G401.6 (cell line): ENCODE measurements around the gene PITPNM3.

Experiments used
- FAIRE-seq: peaks from 2 replicates; lab custom pipeline; 2012; peaks lifted over from hg19 to GRCh38; lab: Jason Lieb, UNC

The PITPNM3 gene

DNA sequence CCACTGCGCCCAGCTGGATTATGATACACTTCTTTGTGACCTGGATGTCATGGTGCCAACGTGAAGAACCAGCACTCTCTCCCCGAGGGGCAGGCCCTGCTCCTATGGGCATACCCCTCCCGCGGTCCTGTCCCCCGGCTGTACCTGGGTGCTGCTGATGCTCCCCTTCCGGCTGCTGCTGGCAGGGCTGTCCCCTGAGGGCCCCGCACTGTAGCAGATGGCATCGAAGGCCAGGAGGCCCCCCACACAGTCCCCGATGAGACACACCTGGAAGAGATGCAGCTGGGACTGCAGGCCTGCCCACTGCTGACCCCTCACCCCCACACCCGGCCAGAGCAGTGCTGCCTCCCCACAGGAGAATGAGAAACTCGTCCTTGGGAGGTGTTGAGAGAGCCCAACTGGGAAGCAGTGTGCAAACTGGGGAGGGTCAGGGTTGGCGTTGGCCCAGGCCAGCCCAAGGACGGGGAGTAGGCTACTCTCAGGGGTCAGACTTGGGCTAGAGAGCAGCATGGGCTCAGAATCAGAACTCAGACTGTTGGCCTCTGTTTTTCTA is 78.4 kb downstream of the PITPNM3 start:
- FAIRE-seq, result no peak

DNA sequence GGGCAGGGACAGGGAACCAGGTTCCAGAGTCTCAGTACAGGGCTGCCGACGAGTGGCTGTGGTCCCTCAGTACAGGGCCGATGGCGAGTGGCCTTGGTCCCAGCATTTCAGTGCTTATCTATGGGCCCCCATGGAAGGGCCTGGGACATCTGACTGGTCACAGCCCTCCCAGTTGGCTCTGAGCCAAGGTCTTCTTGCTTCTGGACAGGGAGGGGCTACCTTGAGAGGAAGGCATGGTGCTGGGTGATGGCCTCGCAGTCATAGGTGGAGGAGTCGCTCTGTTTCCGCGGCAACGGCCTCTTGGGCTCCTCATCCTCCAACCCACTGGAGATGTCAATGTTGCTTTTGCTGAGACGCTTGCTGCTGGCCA is 79.6 kb downstream of the PITPNM3 start:
- no peak for FAIRE-seq

DNA sequence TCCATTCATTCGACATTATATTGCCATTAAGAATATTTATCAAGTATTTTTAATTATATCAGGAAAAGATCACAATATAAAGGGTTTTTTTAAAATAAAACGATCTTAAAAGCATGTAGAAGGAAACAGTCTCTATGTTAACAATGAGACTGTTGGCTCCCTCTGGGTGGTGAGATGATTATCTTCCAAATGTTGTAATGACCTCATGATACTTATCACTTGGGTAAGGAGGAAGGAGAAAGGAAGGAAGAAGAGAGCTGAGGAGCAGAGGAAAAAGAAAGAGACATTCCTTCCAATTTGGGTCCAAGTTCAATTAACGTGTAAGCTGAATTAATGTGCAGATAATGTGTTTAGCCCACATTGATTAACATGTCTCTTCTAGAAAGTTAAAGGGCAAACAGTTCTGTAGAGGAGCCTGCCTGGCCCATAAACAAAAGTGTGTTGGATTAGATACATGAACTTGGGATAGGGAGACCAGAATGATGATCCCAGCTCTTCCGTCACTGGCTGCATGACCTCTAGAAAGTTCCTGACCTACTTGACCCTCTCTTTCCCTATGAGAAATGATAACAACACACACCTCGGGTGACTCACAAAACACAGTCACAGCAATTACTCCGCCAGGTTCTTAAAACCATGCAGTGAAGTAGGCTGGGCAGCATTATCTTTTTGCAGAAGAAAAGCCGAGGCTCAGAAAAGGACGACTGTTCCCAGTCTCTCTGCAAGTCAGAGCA is 80.1 kb downstream of the PITPNM3 start:
- FAIRE-seq, result no peak

DNA sequence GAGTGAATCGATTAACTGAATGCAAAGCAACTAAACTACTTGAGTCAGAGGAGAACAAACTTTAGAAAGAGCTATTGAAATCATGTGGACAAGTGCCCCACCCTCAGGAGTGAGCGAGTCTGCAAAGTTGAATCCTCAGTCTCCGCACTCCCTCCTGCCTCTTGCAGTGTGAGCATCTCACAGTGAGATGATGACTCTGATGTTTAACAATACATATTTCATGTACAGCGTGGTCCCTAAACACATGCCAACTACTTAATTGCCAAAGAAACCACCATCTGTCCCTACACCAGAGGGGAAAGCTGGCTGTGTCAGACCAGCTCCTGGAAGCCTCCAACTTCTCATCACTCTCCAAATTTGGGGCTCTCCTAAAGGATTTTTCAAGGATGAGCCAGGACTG is 80.9 kb downstream of the PITPNM3 start:
- no peak for FAIRE-seq

DNA sequence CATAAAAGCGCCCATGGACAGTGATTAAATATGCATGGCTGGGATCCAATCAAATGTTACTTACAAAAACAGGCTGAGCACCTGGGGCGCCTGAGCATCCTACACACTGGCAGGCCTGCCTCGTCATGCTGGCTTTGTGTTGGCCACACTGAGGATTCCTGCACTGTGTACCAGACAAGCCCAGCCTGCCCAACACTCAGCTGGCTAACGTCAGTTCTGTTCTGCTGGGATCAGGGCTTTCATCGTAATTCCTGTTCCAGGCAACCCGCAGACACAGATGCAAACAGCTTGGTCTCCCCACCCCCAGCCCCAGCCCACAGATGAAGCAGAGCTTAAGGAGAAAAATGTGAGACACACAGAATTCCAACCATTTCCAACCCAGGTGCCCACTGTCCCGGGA is 81.4 kb downstream of the PITPNM3 start:
- FAIRE-seq, result no peak

DNA sequence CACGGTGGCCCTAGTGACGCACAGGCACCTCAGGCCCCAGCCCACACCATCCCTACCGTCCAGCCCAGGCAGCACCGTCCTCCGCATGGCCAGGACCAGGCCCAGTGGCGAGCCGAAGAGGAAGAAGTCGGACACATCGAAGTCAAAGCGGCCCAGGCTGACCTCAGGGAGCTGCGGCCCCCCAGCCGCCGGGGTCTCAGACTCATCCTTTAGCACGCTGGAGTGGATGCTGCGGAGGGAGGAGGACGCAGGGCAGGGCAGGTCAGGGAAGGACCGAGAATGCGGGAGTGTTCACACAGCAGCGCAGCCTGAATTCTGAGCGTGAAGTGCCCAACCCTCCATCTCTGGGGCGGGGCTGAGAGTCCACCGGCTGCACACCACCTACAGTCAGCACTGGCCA is 82.0 kb downstream of the PITPNM3 start:
- FAIRE-seq, result no peak

DNA sequence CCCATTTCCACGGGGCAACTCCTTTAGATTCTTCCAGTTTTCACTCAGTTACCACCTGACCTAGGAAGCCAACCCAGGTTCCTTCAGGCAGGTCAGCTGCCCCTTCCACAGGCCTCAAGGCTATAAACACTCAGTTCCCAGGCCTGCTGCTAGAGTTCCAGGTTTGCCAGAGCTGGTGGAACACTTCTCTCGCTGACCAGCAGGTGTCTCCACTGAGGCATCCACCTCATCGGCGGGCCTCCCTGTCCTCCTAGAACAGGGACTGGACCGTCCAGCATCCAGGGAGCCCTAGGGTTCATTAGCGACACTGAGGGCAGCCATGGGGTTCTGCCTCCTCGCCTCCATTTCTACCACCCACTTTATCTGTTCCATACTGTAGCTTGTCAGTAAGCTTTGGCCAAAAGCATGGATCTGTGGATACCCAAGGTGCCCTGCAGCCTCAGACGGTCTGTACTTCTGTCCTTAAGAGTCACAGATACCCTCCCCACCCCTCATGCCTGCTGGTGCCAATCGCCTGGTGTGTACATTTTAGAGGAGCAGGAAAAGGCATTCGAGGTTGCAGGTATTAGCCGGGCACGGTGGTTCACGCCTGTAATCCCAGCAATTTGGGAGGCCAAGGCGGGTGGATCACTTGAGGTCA is 83.1 kb downstream of the PITPNM3 start:
- FAIRE-seq, result no peak

DNA sequence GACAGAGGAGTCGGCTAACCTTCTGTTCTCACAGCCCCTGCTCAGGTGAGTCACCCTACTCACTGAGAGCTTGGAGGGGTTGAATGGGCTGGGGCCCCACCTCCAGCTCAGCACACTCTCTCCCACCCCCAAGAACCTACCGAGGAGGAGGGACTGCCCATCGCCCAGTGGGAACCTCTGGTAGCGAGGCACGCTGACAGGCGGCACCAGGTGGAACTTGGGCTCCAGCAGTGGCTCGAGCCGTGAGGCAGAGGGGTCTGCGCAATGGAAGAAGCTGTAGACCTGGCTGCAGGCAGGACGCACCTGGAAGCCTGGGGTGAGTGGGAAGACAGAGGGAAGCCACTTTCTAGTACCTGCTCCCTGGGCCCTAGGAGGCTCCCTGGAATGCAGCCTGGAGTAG is 83.8 kb downstream of the PITPNM3 start:
- no peak for FAIRE-seq

DNA sequence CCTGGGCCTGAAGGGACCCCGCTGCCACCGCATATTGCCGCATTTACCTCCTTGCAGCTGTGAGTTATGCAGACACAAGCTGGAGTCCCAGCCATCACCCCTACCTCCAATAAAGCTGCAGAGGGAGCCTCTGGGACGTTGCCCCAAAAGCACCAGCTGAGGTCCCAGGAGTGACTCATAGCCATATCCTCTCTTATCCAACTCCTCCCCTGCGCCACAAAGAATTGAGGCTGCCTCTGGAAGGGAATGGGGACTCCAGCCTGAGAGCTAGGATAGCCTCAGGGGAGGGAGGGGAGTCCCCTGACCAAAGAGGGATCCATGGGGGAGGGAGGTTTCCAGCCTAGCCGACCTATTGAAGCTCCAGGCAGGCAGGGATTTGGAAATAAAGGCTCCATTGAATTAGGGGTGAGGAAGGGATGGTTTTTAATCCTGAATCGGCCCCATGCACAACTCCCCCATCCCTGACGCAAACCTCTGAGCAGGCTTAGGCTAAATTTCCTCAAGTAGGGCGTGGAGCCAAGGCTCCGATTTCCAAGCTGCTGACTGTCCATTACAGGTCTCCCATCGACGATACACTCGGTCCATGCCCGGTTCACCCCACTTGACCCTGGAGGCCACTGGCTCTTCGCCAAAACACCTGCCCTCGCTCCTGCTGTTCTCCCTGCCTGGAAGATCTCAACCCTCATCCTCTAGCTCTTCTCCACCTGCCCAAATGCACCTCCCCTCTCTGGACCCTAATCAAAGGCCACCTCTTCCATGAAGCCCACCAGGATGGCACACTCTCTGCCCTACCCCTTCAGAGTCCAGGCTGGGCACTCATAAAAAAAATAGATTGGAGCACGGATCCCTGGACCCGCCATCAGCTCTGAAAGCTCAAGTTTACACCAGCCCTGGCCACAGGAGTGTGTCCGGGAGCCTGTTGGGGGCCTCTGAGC is 84.6 kb downstream of the PITPNM3 start:
- no peak for FAIRE-seq

DNA sequence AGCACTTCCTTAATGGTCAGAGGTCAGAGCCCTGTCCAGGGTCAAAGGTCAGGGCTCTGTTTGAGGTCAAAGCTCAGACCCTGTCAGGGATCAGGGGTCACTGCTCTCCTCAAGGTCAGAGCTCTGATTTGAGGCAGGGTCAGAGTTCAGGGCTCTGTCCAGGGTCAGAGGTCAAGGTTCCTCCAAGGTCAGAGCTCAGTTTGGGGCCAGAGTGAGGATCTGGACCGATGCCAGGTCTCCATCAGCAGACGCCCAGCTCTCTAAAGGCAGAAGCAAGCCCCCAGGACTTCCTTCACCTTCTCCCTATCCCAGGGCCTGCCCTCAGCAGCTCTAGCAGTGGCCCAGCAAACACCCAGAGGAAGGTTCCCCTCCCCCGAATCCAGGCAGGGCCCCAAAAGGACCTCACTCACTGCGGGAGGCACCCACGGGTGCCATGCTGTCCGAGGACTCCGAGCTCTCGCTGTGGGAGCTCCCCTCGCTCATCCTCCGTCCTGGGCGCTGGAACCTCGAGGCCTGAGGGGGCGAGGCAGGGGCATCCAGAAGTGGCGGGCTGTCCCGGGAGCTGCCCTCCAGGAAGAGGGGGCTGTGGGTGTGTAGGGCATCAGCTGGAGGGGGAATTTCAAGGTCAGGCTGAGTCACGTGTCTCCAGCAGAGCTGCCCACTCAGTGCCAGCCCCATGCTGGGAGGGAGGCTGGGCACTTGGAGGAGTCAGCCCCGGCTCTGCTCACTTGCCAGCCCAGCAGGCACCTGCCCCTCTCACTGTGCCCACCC is 85.4 kb downstream of the PITPNM3 start:
- no peak for FAIRE-seq

DNA sequence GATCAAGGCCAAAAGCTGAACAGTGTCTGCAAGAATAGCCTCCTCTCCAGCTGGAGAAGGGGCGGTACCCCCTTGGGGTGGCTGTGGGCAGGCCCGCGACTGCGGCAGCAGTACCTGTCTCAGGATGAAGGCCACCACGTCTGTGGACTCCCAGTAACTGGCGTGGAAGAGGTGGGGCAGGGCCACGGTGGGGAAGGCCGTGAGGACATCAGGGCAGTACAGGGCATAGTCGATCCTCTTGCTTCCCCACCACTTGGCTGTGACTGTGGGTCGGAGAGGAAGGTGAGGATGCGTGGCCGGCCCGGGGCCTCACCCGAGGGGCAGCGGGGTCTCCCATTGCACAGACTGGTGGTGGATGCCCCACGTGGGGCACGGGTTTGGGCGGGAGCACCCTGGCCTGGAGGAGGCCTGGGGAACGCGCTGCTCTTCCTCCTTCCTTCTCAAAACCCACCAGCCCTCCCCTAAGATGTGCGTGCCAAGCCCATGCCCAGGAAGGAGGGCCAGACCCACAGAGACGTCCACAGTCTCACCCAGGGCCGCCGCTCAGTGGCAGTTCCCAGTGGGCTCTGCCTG is 86.1 kb downstream of the PITPNM3 start:
- FAIRE-seq, result no peak

DNA sequence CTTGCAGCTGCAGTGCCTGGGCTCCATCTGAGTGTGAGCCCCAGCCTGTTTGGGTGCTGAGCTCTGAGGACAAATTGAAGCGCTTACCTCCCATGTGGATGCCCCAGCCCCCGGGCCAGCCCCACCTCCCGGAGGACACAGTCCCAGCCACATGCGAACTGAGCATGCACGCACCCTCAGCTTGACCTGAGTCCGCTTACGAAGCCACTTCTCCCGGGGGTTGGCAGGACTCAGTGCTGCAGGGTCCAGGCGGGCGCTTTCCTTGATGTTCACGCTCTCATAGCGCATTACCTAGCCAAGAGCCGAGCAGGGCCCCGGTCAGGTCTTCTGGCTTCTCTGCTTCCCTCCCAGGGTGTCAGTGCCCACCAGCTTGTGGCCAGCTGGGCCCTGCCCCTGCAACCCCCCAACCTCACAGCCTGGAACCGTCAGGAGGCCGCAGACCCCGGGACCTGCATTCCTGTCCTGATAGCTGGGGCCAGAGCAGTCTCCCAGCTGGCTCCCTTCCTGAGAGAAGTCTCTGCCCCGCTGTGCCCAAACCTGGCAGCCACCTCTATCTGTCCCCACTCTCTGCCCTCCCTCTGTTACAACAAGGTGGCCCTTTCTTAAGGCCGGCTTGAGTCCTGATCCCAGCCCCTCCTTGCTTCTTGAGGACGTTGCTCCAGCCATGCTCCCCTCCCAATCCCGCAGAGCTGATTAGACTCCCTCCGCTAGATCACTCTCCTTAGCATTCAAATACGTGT is 88.1 kb downstream of the PITPNM3 start:
- FAIRE-seq, result no peak

DNA sequence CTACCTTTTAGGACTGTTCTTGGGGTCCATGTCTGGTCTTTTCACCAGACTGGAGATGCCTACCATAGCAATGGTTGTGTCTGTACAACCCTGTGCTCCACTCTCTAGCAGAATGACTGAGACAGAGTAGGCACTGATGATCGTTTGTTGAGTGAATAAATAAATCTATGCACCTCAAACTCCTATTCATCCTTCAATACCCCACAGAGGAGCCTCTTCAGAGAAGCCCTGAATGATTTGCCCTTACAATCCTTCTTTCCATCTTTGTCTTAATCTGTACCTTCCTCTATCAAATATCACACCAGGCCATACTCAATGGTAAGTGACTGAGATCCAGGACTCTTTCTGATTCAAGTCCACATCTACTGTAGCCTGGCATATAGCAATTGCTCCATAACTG is 88.8 kb downstream of the PITPNM3 start:
- FAIRE-seq, result no peak

DNA sequence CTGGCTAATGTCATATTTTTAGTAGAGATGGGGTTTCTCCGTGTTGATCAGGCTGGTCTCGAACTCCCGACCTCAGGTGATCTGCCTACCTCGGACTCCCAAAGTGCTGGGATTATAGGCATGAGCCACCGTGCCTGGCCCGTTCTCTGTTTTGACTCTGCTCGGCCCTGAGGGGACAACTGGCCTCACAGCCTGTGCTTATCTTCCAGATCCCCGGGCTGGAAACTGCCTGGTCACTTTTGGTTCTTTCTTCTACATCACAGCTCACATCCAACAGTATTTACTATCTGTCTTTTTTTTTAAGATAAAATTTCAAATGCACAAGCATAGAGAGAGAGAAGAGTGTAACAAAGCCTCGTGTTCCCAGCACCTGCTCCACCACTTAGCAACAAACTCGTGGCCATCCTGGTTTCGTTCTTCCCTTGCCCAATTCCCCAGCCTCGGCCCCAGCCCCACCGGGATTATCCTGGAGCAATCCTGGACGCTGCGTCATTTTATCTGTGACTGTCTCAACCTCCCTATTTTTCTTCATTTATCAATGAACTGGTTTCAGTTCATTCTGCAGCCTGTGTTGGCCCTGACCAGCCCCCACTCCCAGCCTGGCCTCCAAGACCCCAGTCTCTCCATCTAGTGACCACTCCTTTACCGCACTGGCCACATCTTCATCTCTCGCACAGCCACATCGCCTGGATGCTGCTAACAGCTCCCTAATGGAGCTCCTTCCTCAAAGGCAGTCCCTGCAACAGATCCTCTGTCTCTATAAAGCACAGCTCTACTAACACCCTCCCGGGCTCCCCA is 91.0 kb downstream of the PITPNM3 start:
- FAIRE-seq, result no peak

DNA sequence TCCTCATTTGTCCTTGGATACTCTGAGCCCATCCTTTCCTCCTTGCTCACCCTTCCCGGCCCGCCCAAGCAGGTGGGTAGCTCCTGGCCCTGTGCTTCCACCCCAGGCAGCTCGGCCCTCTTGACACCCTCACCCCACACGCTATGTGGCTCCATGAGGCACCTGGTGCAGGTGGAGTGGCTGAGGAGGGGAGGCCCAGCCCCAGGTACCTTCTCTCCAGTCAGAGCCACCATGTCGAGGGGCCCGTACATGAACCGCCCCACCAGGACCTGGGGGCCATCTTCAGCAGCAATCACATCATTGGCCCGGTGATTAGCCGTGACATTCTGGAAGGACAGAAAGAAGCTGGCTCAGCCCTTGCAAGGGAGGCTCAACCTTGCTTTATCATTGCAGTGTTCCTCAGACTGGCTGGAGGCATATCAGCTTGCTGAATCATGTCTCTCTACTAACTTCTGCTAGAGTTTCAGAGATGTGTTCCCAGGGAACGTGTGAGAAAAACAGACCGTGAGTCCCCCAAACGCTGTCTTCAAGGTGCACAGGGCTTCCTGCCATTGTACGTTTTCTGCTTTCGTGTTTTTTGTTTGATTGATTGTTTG is 91.8 kb downstream of the PITPNM3 start:
- no peak for FAIRE-seq

DNA sequence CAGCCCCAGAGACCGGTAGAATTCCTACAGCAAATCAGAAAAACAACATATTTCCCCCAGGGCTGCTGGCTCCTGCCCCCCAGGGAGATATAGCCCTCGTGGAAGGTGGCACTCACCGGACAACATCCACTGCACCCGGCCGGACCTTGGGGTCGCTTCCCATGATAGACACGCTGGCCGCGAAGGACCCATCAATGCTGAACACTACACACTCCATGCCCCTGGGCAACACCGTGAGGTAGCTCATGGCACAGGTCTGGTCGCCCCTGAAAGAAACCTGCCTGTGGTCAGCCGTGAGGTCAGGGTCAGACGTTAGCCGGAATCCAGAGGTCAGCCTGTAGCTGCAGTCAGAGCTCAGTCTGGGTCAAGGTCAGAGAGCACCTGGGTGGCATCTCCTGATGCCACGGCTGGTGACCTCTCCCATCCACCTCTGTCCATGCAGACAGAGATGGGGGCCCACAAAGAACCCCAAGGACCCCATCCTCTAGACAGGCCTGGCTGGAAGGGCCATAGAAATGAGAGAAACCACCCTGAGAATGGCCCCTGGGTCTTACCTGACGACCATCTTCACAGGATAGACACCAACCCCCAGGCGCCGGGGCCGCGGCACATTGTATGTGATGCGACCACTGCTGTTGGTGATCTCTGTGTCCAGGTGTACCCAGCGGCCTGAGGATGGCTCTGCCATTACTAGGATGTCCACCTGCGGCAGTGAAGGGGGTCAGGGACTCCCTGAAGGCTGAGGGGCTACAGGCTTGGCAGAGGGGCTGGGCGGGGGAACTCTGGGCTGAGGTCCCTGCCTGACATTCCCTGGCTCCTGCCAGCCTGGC is 92.5 kb downstream of the PITPNM3 start:
- no peak for FAIRE-seq

DNA sequence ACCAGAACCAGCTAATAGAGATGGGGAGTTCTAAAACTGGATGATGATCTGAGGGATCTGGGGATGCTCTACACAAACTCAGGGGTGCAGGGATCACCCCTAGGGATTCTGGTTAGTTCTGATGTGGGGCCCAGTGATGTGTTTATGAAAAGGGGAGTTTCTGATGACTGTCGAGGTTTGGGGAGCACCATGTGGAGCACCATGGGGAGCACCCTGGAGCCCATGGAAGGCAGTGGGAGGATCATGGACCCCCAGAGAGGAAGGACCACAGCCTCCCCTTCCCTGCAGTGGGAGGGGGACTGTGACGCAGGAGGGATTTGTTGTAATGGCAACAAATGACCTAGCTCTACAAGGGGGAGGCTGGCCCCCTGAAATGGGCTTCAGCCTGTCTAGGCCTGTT is 93.7 kb downstream of the PITPNM3 start:
- no peak for FAIRE-seq

DNA sequence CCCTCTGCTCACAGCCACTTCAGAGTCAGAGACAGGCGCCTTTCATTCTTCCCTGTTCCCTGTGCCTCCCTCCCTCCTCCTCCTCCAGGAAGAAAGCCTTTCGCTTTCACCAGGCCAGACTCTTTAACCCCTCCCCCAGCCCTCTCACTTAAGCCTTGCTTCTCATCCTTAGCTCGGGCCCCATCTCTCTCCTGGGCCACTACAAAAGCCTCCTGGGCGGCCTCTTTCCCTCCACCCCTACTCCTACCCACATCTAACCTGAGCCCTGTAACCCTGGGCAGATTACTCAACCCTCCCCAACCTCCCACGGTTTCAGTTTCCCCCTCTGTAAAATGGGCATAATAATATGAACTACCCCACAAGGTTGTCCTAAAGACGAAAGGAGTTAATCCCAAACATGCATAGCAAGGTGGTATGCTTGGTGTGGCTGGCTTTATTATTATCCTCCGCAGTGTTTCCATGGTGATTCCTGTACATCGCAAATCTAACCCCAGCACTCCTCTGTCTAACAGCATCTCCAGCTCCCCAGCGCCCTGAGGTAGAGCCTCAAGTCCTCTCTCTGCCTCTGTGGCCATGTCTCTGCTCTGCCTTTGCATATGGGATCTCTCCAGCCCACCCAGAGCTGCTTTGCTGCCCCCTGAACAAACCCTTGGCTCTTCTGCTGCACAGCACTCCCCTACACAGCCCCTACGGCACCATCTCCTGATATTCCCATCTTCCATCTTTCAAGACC is 94.4 kb downstream of the PITPNM3 start:
- no peak for FAIRE-seq
